Stimulated activated CD8-positive, alpha-beta memory T cell treated with anti-CD3 and anti-CD28 coated beads, Interleukin-4, amount 100 ng/mL, for 48 hours (primary cell): ENCODE results near the gene MEN1.

Source experiments
- DNase-seq: peaks from one replicate; pipeline ENCODE4 v3.0.0-alpha.2; 2020

The MEN1 gene

DNA sequence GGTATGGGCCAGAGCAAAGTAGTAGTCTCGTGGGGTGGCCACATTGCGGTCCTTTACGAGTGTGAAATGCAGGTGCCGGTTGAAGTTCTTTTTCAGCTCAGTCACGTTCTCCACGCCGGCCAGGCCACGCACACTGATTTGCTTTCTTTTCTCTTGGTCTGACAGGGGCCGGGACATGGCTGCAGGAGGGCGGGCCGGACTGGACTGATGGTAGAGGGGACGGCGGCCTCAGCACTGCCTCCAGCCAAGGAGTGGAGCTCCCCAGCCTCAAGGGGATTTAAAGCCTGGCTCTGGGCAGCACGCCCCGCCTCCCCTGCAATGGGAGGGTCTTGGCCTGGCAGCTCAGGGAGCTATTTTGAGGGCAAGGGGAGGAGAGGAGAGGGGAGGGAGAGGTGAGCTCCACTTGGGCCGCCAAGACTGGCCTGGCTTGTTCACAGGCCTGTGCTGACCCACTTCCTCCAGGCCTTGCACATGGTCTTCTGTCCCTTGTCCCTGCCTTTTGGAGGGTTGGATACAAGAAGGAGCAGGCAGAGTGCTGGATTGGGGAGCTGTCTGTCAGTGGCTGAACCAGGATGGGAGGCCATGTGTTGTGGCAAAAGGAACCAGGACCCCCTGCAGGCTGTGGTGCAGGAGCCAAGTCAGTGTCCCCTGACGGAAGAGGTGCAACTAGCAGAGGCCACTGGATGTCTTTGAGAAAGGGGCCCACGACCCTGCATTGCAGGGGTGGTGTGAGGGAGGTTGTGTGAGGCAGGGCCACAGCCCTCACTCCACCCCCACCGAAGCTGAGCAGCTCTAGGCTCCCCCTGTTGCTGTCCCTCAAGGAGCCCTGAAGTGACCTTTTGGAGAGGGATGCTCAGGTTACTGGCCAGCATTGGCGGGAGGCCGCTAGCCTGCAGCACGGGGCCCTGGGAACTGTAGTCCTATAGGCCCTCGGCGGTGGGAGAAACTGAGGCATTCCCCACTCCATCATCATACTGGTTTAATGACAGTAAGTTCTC, 50.3 kb downstream of the MEN1 start, which contains the start of gene PYGM:
Gene PYGM, minus strand, starts transcription at position 253 of the 998 bp plus-strand sequence. Its CDS starts 76 bp downstream, at position 177.
- DNase-seq, result no peak

DNA sequence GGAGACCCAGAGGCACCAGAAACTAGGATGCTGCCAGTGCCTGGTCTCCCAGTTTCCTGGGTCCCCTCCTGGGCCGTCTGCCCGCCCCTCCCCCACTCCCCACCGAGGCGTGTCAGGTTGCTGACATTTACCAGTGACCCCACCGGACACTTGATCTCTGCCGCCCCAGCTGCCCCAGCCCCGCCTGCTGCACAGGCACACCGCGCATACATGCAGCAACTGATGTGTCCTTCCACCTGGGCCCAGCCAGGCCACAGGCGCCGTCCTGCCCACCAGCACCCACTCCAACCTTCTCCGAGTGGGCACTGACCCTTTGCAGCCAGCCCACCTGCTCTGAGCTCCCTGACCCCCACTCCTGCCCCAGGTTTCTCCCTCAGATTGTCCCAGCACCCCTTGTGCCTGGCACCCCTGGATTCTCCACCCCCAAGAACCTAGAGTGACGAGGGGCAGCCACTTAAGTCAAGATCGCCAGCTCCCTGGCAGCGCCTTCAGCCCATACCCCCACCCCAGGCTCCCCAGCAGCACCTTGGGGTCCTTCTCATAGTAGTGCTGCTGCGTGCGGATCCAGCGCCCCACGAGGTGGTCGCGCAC, 51.1 kb downstream of the MEN1 start:
- no peak for DNase-seq

DNA sequence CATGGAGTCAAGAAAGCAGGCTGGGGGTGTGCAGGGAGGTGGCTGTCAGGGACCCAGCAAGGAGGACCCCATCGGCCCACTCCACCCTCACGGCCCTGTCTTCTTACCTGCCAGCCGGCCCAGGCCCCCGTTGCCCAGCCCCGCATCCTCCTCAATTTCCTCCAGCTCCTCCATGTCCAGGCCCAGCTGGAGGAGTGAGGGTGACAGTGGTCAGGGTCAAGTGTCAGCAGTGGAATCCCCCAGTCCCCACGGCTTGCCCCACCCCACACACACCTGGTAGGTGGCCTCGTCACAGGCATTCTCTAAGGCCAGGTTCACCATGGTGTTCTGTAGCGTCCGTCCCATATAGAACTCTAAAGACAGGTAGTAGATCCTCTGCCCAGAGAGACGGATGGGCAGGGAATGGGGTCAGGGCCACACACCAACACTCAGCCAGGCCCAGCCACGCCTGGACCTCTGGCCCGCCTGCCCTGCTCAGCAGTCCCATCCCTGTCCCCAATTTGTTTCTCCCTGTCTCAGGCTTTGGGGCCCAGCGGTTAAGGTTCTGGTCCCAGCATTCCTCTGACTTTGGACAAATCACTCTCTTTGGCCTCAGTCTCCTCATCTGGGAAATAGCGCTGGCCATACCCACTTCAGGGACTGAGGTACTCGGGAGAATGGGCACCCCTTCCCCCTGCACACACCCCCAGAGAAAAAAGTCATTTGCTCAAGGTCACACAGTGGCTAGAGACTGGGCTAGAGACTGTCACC, 51.8 kb downstream of the MEN1 start:
- DNase-seq, result no peak

DNA sequence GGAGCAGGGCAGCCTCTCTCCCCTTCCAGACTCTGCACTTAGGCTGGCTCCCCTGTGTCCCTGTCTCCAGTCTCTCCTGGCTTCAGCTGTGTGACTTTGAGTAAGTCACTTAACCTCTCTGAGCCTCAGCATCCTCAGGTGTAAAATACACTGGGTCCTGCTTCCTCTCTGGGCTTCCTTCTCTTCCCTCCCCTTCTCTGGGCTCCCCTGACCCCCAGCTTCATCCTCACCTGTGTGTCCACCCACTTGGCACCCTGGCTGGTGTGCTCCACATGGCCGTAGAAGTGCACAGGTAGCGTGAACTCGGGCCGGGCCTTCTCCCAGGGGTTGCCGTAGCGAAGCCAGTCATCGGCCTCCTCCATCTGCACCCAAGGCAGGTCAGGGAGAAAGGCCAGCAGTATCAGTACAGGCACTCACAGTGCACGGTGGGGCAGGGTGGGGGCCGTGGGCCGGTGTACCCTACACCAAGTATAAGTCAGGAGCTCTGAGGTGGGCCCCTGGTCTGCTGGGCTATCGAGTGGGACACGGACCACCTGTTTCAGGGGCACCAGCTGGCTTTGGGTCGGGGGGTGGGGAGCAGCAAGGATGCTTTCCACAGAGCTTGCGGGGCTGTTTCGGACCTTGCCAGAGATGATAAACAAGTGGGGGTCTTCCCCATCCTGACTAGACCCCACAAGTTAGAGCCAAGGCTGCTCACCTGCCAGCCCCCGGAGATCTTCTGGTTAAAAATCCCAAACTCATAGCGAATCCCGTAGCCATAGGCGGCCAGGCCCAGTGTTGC, 52.6 kb downstream of the MEN1 start:
- no peak for DNase-seq

DNA sequence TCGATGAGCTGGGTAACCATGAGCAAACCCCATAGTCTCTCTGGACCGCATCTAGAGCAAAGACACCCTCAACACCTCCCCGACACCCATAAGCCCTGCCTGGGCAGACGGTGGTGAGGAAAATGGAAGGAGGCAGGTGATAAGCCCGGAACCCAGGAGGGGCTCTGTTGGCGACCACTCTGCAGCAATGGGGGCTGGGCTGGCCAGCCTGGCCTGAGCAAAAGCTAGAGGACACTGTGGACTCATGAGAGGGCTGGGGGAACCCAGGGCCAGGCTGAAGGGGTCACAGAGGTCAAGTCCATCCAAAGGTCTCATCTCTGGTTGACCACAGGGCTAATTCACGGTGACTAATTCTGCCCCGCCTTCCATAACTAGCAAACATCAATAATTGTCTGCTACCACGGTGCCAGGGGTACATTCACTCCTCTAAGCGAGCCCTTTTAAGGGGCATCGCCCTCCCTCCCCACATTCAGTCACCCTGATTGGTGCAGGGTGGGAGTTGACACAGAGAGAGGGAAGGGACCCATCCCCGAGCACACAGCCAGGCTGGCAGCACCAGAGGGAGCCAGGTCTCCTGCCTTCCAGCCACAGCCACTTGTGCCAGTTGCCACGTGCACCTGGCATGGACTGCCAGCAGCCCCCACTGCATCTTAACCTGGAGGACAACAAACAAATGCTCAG, 54.5 kb downstream of the MEN1 start:
- DNase-seq, result no peak

DNA sequence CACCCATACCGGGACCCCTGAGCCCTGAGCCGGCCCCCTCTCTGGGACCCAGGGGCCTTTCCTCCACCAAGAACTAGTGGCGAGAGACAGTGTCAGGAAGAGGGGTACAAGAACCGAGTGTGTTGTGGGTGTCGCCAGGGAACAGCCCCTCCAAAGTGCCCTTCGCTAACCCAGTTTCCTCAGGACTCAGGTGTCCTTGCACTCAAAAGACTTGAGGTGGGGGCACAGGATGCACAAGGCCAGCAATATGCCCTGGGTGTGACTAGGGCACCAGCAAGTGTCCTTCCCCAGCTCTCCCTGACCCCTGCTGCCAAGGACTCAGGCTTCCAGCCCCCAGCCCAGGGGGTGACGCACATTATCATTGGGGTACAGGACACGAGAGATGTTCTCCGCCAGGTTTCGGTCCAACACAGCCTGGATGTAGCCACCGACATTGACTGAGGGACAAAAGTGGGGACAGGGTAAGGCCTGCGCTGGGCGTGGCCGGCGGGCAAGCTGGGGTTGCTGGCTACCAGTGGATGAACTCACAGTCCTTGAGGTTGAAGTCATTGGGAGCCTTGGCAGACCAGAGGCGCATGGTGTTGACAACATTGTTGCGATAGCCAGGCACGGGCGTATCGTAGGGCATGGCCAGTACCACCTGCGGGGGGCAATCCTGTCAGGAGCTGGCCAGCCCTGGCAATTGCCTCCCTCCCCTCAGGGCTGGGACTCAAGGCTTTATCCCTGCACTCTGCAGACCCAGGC, 55.3 kb downstream of the MEN1 start:
- DNase-seq, result no peak

DNA sequence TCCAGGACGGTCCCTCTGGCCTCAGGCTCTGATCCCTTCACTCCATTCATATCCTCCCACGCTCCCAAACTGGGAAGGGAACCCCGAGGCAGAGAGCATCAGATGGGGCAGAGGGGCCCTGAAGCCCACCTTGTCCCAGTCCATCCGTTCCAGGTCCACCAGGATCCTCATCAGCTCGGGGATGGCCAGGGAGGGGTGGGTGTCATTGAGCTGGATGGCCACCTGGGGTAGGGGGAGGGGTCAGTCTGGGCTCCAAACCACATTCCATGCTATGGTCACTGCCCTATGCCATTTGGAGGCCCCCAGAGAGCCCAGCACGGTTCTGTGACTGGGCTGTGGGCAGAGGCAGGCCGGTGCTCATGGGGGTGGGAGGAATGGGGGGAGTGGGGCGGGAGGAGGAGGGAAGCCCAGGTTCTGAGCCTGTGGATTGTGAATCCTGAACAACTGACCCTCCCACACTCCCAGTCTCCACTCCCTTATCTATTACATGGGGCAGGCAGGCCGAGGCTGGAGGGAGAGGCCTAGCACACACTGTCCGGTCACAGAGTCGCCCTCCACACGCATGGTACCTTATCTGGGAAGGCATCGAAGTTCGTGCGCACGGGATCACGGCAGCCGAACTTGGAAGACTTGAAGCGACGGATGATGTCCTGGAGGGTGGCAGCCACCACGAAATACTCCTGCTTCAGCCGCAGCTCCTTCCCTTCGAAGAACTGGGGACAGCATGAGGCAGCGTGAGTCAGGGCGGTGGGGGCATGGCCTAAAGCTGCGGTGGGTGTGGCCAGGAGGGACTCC, 56.0 kb downstream of the MEN1 start:
- DNase-seq, result no peak
